GM08714 (cell line): ENCODE measurements around the gene NELFCD.
"Not testable (repeated sequence)": the region's sequence is repeated elsewhere in the genome, so short reads cannot be mapped to it uniquely, and the experiment has no call there.

Source experiments
- H3K4me3 ChIP-seq: fragments of 200-500 bp; sonication (Bioruptor generic); 2 replicates; pipeline ENCODE4 v1.5.1; 2014; ENCODE audit warnings: mild to moderate bottlenecking, low read length, inconsistent platforms
- ZNF274 ChIP-seq: IDR thresholded peaks from 2 replicates; pipeline ENCODE4 v1.6.1; 2012; ENCODE audit warnings: mild to moderate bottlenecking, low read depth, low read length

The NELFCD gene, protein sequence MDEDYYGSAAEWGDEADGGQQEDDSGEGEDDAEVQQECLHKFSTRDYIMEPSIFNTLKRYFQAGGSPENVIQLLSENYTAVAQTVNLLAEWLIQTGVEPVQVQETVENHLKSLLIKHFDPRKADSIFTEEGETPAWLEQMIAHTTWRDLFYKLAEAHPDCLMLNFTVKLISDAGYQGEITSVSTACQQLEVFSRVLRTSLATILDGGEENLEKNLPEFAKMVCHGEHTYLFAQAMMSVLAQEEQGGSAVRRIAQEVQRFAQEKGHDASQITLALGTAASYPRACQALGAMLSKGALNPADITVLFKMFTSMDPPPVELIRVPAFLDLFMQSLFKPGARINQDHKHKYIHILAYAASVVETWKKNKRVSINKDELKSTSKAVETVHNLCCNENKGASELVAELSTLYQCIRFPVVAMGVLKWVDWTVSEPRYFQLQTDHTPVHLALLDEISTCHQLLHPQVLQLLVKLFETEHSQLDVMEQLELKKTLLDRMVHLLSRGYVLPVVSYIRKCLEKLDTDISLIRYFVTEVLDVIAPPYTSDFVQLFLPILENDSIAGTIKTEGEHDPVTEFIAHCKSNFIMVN

DNA sequence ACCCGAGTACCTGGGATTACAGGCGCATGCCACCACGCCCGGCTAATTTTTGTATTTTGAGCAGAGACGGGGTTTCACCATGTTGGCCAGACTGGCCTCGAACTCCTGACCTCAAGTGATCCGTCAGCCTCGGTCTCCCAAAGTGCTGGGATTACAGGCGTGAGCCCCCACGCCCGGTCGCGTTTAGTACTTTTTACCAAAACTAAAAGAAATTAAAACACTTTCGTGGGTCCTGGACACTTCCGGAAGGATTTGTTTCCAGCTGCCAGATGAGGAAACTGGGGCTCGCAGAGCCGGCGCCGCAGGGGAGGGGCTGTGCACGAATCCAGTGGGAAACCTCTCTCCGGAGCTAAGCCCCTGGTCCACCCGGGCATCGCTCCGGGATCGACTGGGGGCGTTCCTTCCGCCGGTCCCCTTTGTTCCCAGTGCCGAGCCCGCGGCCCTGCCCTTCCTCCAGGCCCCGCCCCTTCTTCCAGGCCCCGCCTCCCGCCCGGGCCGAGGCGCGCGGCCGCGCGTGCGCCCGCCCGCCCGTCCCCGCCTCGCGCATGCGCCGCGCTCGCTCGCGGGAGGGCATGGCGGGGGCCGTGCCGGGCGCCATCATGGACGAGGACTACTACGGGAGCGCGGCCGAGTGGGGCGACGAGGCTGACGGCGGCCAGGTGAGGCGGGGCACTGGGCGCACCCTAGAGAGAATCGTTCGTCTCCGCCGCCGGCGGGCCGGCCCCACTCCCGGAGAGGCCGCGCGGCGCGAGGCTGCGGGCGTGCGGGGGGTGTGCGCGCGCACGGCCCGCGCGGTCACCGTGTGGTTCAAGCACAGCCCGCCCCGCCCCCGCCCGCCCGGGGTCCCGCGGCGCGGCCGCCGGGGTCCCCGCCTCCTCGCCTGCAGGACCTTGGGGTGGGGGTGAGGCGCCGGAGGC is at the start of gene NELFCD:
TSS of gene NELFCD (plus strand) at position 546 of the 917 bp plus-strand sequence. CDS start at position 600, 54 bp downstream.
- peak within 1 kb of the TSS; percentile 96 for H3K4me3 ChIP-seq
- TF ChIP-seq ZNF274, result no peak

GRCh38 chr20:58932170-58932569 is 48.9 kb upstream of the NELFCD start:
- no peak overlapping the region for H3K4me3 ChIP-seq
- no peak for TF ChIP-seq ZNF274

DNA sequence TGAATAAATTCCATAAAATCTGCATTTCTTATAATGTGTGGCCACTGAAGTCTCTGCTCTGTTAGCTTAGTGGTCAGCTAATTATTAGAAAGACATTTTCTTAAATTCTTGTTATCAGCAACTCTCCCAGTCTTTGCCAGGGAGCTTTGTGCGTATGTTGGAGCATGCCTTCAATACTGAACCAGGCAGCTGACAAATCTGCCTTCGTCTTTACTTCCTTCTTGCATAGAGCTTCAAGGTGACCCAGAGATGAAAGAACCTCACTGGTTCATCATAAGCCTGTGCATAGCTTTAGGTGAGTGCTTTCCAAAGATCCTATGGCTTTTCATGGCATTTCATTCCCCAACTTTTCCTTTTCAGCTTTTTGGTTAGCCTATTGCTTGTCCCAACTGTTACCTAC is 43.0 kb upstream of the NELFCD start:
- no peak overlapping the region for H3K4me3 ChIP-seq
- no peak for TF ChIP-seq ZNF274

DNA sequence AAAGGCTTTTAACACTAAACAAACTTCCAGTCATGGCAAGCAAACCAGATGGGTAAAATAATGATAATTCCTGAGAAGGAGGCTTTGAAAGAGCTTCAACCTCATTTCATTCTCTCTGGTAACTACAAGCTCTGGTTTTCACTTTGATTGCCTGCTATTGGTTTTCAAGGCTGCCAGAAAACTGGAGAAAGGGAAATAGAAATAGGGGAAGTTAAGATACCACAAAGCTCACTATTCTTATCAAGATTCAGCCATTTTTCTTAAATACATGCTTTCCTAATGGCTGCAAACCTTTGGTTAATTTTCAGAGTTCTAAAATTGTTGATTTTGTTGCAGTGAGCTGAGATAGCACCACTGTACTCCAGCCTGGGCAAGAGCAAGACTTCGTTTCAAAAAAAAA is 42.5 kb upstream of the NELFCD start:
- TF ChIP-seq ZNF274, result no peak
- H3K4me3 ChIP-seq, result no peak overlapping the region

DNA sequence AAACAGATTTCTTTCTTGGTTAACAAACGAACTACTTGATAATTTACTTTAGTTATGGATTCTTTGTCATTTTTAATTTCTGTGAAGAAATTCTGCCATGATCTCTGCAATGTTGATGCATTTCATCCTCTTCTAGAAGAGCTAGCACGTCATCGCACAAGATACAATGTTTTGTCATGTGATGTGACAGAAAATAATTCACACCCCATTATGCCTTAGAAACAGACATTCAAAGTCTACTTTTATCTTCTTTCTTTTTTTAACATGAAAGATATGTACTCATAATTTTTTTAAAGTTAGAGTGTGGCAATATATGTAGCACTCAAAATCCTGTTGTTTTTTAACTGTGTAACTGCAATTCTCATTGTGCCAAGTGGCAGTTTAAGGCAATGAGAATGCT is 39.6 kb upstream of the NELFCD start:
- no peak overlapping the region for H3K4me3 ChIP-seq

GRCh38 chr20:58942549-58942948 is 38.5 kb upstream of the NELFCD start:
- no peak overlapping the region for H3K4me3 ChIP-seq
- no peak for TF ChIP-seq ZNF274

More for the DNA sequence above, 39.6 kb upstream of the NELFCD start:
- TF ChIP-seq ZNF274, result no peak

DNA sequence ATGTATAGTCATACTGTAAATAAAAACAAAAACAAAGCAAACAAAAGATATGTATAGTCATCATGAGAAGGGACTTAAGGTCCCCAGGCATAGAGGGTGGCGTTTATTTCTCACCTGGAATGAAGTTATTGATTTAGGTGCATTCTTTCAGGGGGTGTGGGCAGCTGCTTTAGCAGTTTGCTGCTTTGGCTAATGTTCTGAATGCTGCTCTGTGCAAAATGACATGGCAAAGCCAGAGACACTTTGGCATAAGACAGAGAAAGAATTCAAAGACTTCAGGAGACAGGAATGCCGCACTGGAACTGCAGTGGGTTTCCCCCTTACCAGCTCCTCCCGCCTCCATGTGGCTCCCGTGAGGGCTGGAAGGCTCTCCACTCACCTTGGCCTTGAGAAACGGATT is 36.4 kb upstream of the NELFCD start:
- no peak for TF ChIP-seq ZNF274
- H3K4me3 ChIP-seq, result no peak overlapping the region

- TF ChIP-seq ZNF274, result no peak
- H3K4me3 ChIP-seq, result no peak overlapping the region
Measured at GRCh38 chr20:58945965-58946631, 35.0 kb upstream of the NELFCD start.

DNA sequence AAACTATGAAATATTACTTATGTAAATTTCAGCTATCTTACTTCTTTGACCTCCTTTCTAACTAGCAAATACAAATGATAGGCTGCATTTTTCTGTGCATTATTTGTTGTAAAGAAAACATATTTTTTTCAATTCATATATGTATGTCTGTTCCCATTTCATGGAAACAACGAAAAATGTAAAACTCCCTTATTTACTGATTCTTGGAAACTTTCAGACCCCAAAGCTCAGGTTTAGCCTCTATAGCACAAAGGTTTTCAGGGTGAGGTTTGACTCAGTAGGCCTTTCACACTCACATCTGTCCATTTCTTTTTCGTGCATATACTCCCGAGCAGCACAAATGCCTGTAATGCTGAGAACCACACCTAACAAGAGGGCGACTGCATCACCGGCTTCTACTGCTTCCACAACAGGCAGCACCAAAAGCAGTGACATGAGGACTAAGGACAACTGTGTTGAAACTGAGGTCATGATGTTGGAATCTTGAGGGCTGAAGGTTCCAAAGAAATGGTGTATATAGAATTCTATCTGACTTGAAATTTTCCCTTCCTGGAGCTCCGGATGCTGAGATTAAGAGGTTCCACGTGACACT is 33.2 kb upstream of the NELFCD start:
- H3K4me3 ChIP-seq, result not testable (repeated sequence)

DNA sequence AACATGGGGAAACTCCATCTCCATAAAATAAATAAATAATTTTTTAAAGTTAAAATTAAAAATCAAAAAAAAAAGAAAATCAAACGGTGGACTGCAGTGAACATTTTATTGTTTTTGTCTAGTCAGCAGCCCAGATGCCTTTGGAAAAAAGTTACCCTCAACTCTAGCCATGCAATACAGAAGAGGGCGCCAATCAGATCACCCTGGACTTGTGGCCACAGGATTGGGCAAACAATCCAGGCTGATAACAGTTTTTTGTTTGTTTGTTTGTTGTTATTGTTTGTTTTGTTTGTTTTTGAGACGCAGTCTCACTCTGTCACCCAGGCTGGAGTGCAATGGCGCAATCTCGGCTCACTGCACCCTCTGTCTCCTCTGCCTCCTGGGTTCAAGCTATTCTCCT is 30.5 kb upstream of the NELFCD start:
- no peak overlapping the region for H3K4me3 ChIP-seq
- TF ChIP-seq ZNF274, result no peak

DNA sequence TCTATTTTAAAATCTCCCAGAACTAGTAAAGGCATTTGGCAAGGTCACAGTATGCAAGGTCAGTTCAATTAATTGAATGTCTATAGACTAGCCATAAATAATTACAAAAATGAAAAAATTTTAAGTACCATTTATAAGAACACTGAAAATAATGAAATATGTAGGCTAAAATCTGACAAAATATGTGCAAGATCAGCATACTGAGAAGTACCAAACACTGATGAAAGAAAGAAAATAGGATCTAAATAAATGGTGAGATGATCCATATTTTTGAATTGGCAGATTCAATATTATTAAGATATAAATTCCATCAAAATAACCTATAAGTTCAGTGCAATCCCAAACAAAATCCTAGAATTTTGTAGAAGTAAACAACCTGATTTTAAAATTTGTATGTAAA is 28.0 kb upstream of the NELFCD start:
- H3K4me3 ChIP-seq, result no peak overlapping the region
- TF ChIP-seq ZNF274, result no peak

DNA sequence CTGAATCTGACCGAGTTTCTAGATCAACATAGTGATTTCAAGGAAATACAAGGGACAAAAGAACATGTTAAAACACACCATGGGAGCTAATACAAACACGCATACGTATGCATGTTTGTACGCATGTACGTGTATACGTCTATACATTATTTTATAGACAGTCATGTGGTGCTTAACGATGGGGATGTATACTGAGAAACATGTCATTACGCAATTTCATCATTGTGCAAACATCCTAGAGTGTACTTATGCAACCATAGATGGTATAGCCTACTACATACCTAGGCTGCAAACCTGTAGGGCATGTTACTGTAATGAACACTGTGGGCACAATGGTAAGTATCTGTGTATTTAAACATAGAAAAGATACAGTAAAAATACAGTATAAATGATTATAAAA is 25.0 kb upstream of the NELFCD start:
- no peak overlapping the region for H3K4me3 ChIP-seq
- TF ChIP-seq ZNF274, result no peak

GRCh38 chr20:58959652-58960051 is 21.4 kb upstream of the NELFCD start:
- no peak for TF ChIP-seq ZNF274
- H3K4me3 ChIP-seq, result no peak overlapping the region
